ENCODE measurements around the gene HLF. TPM values are rescaled to one million over a fixed set of nuclear protein-coding genes. Genes with fewer than 3 reads are reported as not detected.
A peak's percentile ranks its signal among the peaks of the same experiment; 100 is the strongest.

HLF gene
- total and polyA plus RNA-seq, 7 experiments from 2014 or later: 0.18 to 2.6 (median 0.36) TPM; not detected in 1

DNA sequence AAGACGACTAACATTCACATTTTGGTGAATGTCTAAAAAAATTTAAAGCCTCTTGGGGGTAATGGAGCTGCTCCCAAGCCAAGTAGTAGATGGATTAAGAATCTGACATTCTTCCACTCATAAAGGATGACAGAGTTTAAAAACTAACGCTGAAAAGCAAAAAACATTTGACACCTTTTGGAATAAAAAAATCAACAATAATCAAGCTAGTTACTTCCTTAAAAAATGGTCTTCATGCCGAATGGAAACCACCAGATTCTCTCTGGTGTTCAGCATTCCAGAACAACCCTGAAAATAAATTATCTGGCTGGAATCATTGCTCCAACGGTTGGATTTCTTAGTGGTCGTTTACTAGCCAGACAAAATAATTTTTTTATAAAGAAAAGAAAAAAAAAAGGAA, 18.0 kb downstream of the HLF start:
- H3K9me3 Mint-ChIP-seq: no peaks in the 10 kb centered on the region

DNA sequence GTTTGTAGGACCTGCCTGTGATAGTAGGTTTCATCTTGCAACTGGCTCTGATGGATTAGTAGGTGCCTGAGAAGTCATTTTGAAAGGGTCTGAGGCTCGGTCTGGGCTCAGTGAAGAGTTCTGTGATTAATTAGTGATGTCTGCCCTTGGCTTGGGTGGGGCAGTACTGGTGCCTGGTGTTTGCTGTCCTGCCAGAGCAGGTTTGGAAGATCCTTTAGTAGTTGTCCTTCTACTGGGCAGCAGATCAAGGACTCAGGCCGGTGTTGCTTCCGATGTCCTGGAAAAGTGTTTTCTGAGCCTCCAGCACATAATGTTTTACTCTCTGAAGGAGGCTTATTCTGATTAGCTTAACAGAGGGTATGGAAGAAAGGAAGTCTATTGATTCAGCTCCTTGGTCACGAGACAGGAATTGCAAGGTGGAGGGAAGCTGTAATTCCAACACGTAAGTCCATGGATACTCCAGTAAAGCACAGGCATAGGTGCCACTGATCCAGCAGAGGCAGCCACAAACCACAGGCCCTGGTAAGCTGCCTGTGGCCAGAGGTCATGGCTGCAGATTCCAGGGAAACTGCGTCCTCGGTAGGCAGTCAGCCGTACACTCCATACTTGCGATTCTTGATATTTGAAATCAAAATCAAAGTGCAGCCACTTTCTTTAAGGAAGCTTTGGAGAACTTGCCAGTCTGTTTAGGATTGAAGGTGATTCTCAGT, 18.7 kb downstream of the HLF start:
- peaks cover 0 to 10% of the 10 kb centered on the region in 2 donors for H3K4me1 ChIP-seq (ENCODE audit: control insufficient read depth in 2 of 2, insufficient read depth in 2 of 2, low read length in 2 of 2)
- H3K4me3 ChIP-seq (ENCODE audit: low read length): no peak overlapping the region
- peak overlapping the region in 1 of 9 donors; percentile 52 for H3K27ac Mint-ChIP-seq
- H3K36me3 Mint-ChIP-seq: no peaks in the 10 kb centered on the region
- POLR2A ChIA-PET: no interaction called here
- intact Hi-C loops (cut with micrococcal nuclease): no loop called here
- H3K27me3 Mint-ChIP-seq: peaks cover 0 to 17% (median 0%) of the 10 kb centered on the region in 5 donors
- no peaks in the 10 kb centered on the region for H3K36me3 ChIP-seq (ENCODE audit: control insufficient read depth in 2 of 3, insufficient read depth in 3 of 3, low read length in 3 of 3)
- no peak overlapping the region for H3K27ac ChIP-seq (ENCODE audit: low read depth, low read length)
- H3K9me3 Mint-ChIP-seq: no peaks in the 10 kb centered on the region
- H3K4me3 Mint-ChIP-seq: no peak overlapping the region
- no peak for DNase-seq
- H3K9me3 ChIP-seq (ENCODE audit: control insufficient read depth in 2 of 3, low read length in 3 of 3): no peaks in the 10 kb centered on the region
- H3K27me3 ChIP-seq (ENCODE audit: control insufficient read depth in 2 of 2, insufficient read depth in 2 of 2, low read length in 2 of 2): no peaks in the 10 kb centered on the region
- ATAC-seq: no peak
- CTCF ChIA-PET: no interaction called here
- H3K4me1 Mint-ChIP-seq: peaks cover 0 to 18% (median 10%) of the 10 kb centered on the region in 7 donors

More for the DNA sequence above, 18.0 kb downstream of the HLF start:
- Histone ChIP-seq H3K27me3 (ENCODE audit: control insufficient read depth in 2 of 2, insufficient read depth in 2 of 2, low read length in 2 of 2) (no peaks in the 10 kb centered on the region), H3K4me1 (ENCODE audit: control insufficient read depth in 2 of 2, insufficient read depth in 2 of 2, low read length in 2 of 2) (peaks cover 0 to 10% of the 10 kb centered on the region in 2 donors), H3K27ac (ENCODE audit: low read depth, low read length) (no peak overlapping the region), H3K36me3 (ENCODE audit: control insufficient read depth in 2 of 3, insufficient read depth in 3 of 3, low read length in 3 of 3) (no peaks in the 10 kb centered on the region), H3K9me3 (ENCODE audit: control insufficient read depth in 2 of 3, low read length in 3 of 3) (no peaks in the 10 kb centered on the region), H3K4me3 (ENCODE audit: low read length) (no peak overlapping the region)
- Mint-ChIP-seq H3K4me3 (no peak overlapping the region), H3K4me1 (peaks cover 0 to 18% (median 10%) of the 10 kb centered on the region in 7 donors), H3K27me3 (peaks cover 0 to 17% (median 0%) of the 10 kb centered on the region in 5 donors), H3K27ac (no peak overlapping the region), H3K36me3 (no peaks in the 10 kb centered on the region)
- no peak for ATAC-seq
- DNase-seq: no peak
- intact Hi-C loops (cut with micrococcal nuclease): no loop called here
- ChIA-PET POLR2A (no interaction called here), CTCF (no interaction called here)

DNA sequence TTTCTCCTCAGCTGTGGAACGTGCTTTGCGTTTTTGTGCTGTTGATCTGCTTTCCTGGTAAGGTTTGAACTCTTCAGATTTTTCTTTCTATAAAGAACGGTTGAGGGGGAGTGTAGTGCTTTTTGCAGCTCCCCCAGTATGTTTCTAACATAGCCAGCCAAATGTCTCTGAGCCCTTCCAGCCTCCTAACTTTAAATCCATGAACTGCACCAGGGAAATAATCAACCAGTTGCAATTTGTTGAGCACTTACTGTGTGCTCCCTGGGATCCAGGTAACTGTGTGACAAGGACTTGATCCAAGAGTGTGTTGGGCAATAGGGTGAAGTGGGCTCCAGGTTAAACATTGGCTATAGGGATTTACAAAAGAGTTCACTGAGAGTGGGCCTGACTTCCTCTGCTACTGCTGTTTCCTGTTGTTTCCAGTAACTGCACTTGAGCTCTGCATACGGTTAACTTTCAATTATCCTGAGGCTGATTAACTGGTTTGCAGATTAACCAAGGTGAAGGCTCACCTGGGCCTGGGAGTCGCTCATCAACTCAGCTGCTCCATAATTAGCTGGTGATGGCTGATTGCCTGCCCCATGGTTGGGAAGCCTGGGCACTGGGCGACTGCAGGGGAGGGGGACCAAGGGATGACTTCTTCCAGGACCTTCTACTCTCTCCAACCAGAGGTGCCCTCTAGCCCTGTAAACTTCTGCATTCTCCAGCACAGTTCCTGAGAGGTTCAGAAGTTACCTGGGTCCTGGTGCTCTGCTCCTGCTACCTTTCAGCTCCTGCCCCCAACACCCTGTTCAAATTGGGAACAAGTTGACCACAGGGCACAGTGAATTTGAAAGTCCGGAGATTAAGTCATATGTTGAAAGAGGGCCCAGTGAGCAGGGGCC, 19.5 kb downstream of the HLF start:
- peaks cover 0 to 18% (median 10%) of the 10 kb centered on the region in 7 donors for H3K4me1 Mint-ChIP-seq
- peaks cover 0 to 17% (median 0%) of the 10 kb centered on the region in 5 donors for H3K27me3 Mint-ChIP-seq
- intact Hi-C loops (cut with micrococcal nuclease): no loop called here
- Histone ChIP-seq H3K4me3 (ENCODE audit: low read length) (no peak overlapping the region), H3K27ac (ENCODE audit: low read depth, low read length) (no peak overlapping the region), H3K9me3 (ENCODE audit: control insufficient read depth in 2 of 3, low read length in 3 of 3) (no peaks in the 10 kb centered on the region), H3K4me1 (ENCODE audit: control insufficient read depth in 2 of 2, insufficient read depth in 2 of 2, low read length in 2 of 2) (peaks cover 0 to 10% of the 10 kb centered on the region in 2 donors), H3K27me3 (ENCODE audit: control insufficient read depth in 2 of 2, insufficient read depth in 2 of 2, low read length in 2 of 2) (no peaks in the 10 kb centered on the region), H3K36me3 (ENCODE audit: control insufficient read depth in 2 of 3, insufficient read depth in 3 of 3, low read length in 3 of 3) (no peaks in the 10 kb centered on the region)
- ChIA-PET CTCF (interaction anchor here (0.7 to 1.5 kb wide), 2 partner anchors 10 to 12 kb away, joined by 3 read pairs; no protein-coding TSS in a partner anchor), POLR2A (no interaction called here)
- peak overlapping the region in 3 of 9 donors; percentile 16 to 41 (median 25) for H3K27ac Mint-ChIP-seq
- H3K9me3 Mint-ChIP-seq: no peaks in the 10 kb centered on the region
- no peak for ATAC-seq
- no peaks in the 10 kb centered on the region for H3K36me3 Mint-ChIP-seq
- DNase-seq: no peak
- peak overlapping the region in 4 of 10 donors; percentile 4 to 42 (median 22) for H3K4me3 Mint-ChIP-seq

DNA sequence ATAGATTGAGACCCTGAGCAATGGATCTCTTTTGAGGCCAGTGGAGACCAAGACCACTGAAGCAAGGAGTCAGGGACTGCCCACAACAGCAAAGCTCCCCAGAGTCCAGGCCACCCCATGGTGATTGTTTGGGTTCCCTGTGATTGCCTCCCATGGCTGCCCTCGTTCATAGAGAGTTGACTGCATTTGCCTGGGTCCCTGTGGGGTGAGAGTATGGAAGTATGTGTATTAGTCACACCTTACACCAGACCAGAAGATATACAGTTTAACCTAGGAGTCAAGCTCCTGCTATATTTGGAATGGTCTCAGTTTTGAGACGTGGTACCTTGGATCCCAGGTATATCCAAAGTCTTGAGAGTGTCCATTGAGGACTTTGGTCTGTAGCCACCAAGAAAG, 20.2 kb downstream of the HLF start:
- intact Hi-C loops (cut with micrococcal nuclease): no loop called here
- peaks cover 0 to 17% (median 0%) of the 10 kb centered on the region in 5 donors for H3K27me3 Mint-ChIP-seq
- H3K9me3 ChIP-seq (ENCODE audit: control insufficient read depth in 2 of 3, low read length in 3 of 3): no peaks in the 10 kb centered on the region
- ATAC-seq (no peak), DNase-seq (no peak)
- H3K4me3 ChIP-seq (ENCODE audit: low read length): no peak overlapping the region
- H3K4me1 ChIP-seq (ENCODE audit: control insufficient read depth in 2 of 2, insufficient read depth in 2 of 2, low read length in 2 of 2): peaks cover 0 to 10% of the 10 kb centered on the region in 2 donors
- H3K4me1 Mint-ChIP-seq: peaks cover 0 to 18% (median 10%) of the 10 kb centered on the region in 7 donors
- H3K36me3 ChIP-seq (ENCODE audit: control insufficient read depth in 2 of 3, insufficient read depth in 3 of 3, low read length in 3 of 3): no peaks in the 10 kb centered on the region
- POLR2A ChIA-PET: no interaction called here
- H3K4me3 Mint-ChIP-seq: peak overlapping the region in 1 of 10 donors; percentile 28
- peak overlapping the region in 2 of 9 donors; percentile 70 to 78 for H3K27ac Mint-ChIP-seq
- H3K27me3 ChIP-seq (ENCODE audit: control insufficient read depth in 2 of 2, insufficient read depth in 2 of 2, low read length in 2 of 2): no peaks in the 10 kb centered on the region
- no peaks in the 10 kb centered on the region for H3K9me3 Mint-ChIP-seq
- no peaks in the 10 kb centered on the region for H3K36me3 Mint-ChIP-seq
- CTCF ChIA-PET: interaction anchor here (0.7 to 1.5 kb wide), 2 partner anchors 10 to 12 kb away, joined by 3 read pairs; no protein-coding TSS in a partner anchor
- no peak overlapping the region for H3K27ac ChIP-seq (ENCODE audit: low read depth, low read length)

DNA sequence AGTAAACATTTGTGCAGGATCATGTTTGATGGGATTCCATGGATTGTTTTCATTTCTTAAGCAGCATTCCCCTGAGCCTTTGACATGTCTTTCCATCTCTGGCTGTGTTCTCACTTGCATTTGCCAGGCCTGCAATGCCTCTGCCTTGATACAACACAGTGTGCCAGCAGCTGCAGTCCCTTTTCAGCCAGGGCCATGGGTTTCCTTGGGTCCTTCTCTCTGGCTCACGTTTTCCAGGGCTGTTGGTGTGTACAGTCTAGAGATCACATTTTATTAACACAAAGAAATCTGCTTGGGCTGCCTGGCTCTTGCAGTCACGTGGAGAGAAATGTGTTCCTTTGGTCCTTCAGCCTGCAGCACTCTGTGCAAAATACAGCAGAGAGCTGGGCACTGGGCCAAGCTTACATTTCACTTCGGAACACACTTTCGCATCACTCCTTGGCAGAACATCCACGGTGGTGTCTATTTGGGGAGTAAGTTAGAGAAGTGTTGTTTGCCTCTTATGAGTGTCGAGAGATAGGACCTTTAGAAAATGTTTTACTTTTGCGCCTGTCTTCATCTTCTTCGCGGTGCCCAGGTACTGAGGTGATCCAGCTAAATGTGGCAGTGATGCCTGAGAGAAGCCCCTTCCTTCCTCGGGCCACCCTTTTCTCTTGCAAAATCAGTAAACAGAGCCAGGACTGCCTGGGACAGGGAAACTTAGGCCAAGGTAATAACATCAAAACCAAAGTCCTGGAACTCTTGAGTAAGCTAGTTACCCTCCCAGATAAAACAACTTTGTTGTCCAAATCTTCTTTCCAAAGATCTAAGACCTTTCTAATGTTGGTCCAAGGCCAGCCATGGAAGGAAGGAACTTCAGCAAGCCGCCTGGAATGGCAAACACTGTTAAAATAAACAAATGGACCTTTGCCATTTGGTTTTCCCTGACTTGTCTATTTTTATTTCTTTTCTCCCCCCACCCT, 20.9 kb downstream of the HLF start:
- peaks cover 0 to 17% (median 0%) of the 10 kb centered on the region in 5 donors for H3K27me3 Mint-ChIP-seq
- no peak overlapping the region for H3K27ac Mint-ChIP-seq

More for the DNA sequence above, 20.9 kb downstream of the HLF start:
- Mint-ChIP-seq H3K36me3 (no peaks in the 10 kb centered on the region), H3K4me3 (peak overlapping the region in 1 of 10 donors; percentile 4), H3K4me1 (peaks cover 0 to 18% (median 10%) of the 10 kb centered on the region in 7 donors), H3K9me3 (no peaks in the 10 kb centered on the region)
- Histone ChIP-seq H3K9me3 (ENCODE audit: control insufficient read depth in 2 of 3, low read length in 3 of 3) (no peaks in the 10 kb centered on the region), H3K27ac (ENCODE audit: low read depth, low read length) (no peak overlapping the region), H3K4me3 (ENCODE audit: low read length) (no peak overlapping the region), H3K4me1 (ENCODE audit: control insufficient read depth in 2 of 2, insufficient read depth in 2 of 2, low read length in 2 of 2) (peaks cover 0 to 10% of the 10 kb centered on the region in 2 donors), H3K36me3 (ENCODE audit: control insufficient read depth in 2 of 3, insufficient read depth in 3 of 3, low read length in 3 of 3) (no peaks in the 10 kb centered on the region), H3K27me3 (ENCODE audit: control insufficient read depth in 2 of 2, insufficient read depth in 2 of 2, low read length in 2 of 2) (no peaks in the 10 kb centered on the region)
- DNase-seq (no peak), ATAC-seq (no peak)
- CTCF ChIA-PET: interaction anchor here (1.5 kb wide), 1 partner anchor 11 kb away, joined by 3 read pairs; no protein-coding TSS in a partner anchor
- intact Hi-C loops (cut with micrococcal nuclease): no loop called here
- POLR2A ChIA-PET: no interaction called here
